SK-N-SH treated with all-trans-retinoic acid at 6 μM for 48 hours (cell line): ENCODE data around the gene PSMA6.

ENCODE experiments used
- ARNTL ChIP-seq: fragments of 450-650 bp; formaldehyde crosslinking; IDR thresholded peaks from 2 replicates; pipeline ENCODE4 v1.5.0; 2020; ENCODE audit warnings: low read depth, mild to moderate bottlenecking, moderate library complexity, borderline replicate concordance
- CSDC2 ChIP-seq: fragments of 250-450 bp; sonication (Bioruptor Pico); IDR thresholded peaks from 2 replicates; pipeline ENCODE4 v1.5.0; 2020; ENCODE audit warnings: mild to moderate bottlenecking, moderate library complexity
- ESRRG ChIP-seq: fragments of 250-450 bp; sonication (Bioruptor Pico); IDR thresholded peaks from 2 replicates; pipeline ENCODE4 v1.6.1; 2021; ENCODE audit warnings: mild to moderate bottlenecking
- GLIS3 ChIP-seq: fragments of 250-450 bp; sonication (Bioruptor Pico); IDR thresholded peaks from 2 replicates; pipeline ENCODE4 v1.5.0; 2020; ENCODE audit warnings: mild to moderate bottlenecking, moderate library complexity
- ISL1 ChIP-seq: fragments of 250-450 bp; sonication (Bioruptor Pico); IDR thresholded peaks from 2 replicates; pipeline ENCODE4 v2.1.2; 2022; ENCODE audit warnings: mild to moderate bottlenecking, moderate library complexity
- PPARA ChIP-seq: fragments of 250-450 bp; sonication (Bioruptor Pico); IDR thresholded peaks from 2 replicates; pipeline ENCODE4 v1.5.0; 2020; ENCODE audit warnings: mild to moderate bottlenecking, borderline replicate concordance
- RARB ChIP-seq: fragments of 250-450 bp; sonication (Bioruptor Pico); IDR thresholded peaks from 2 replicates; pipeline ENCODE4 v1.8.0; 2021; ENCODE audit warnings: mild to moderate bottlenecking, moderate library complexity
- TCF4 ChIP-seq: fragments of 250-450 bp; sonication (Bioruptor Pico); IDR thresholded peaks from 2 replicates; pipeline ENCODE4 v1.8.0; 2021; ENCODE audit warnings: mild to moderate bottlenecking, moderate library complexity, borderline replicate concordance
- ZFP3 ChIP-seq: fragments of 250-450 bp; sonication (Bioruptor Pico); IDR thresholded peaks from 2 replicates; pipeline ENCODE4 v1.5.0; 2020; ENCODE audit warnings: mild to moderate bottlenecking, moderate library complexity
- ZNF8 ChIP-seq: fragments of 450-650 bp; formaldehyde crosslinking; IDR thresholded peaks from 2 replicates; pipeline ENCODE4 v1.5.0; 2020; ENCODE audit warnings: mild to moderate bottlenecking, moderate library complexity
- TF ChIP-seq, protein P1 (sequence below): fragments of 250-450 bp; sonication (Bioruptor Pico); IDR thresholded peaks from 2 replicates; pipeline ENCODE4 v1.5.1; 2020; ENCODE audit warnings: low read depth, mild to moderate bottlenecking, moderate library complexity
- TF ChIP-seq, protein P2 (sequence below): fragments of 250-450 bp; sonication (Bioruptor Pico); IDR thresholded peaks from 2 replicates; pipeline ENCODE4 v1.8.0; 2020; ENCODE audit warnings: mild to moderate bottlenecking, moderate library complexity, borderline replicate concordance

DNA sequence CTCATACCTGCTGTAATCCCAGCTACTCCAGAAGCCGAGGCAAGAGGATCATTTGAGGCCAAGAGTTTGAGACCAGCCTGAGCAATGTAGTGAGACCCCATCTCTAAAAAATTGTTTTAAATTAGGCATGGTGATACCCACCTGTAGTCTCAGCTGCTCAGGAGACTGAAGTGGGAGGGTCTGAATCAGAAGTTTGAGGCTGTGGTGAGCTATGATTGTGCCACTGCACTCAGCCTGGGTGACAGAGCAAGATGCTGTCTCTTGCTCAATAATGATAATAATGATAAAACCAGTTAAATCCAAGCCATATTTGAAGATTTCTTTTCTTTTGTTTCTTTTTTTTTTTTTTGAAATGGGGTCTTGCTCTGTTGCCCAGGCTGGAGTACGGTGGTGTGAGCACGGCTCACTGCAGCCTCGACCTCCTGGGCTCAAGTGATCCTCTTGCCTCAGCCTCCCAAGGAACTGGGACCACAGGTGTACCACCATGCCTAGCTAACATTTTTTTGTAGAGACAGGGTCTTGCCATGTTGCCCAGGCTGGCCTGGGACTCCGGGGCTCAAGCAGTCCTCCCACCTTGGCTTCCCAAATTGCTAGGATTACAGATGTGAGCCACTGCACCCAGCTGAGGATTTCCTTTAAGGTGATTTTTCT is 12.8 kb downstream of the PSMA6 start:
- TF ChIP-seq, protein P1, sequence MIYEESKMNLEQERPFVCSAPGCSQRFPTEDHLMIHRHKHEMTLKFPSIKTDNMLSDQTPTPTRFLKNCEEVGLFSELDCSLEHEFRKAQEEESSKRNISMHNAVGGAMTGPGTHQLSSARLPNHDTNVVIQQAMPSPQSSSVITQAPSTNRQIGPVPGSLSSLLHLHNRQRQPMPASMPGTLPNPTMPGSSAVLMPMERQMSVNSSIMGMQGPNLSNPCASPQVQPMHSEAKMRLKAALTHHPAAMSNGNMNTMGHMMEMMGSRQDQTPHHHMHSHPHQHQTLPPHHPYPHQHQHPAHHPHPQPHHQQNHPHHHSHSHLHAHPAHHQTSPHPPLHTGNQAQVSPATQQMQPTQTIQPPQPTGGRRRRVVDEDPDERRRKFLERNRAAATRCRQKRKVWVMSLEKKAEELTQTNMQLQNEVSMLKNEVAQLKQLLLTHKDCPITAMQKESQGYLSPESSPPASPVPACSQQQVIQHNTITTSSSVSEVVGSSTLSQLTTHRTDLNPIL (CRISPR knock-in tag), result no peak
- no peak for TF ChIP-seq RARB (CRISPR knock-in tag)
- no peak for TF ChIP-seq GLIS3 (CRISPR knock-in tag)
- TF ChIP-seq ZFP3 (CRISPR knock-in tag), result no peak
- TF ChIP-seq, protein P2, sequence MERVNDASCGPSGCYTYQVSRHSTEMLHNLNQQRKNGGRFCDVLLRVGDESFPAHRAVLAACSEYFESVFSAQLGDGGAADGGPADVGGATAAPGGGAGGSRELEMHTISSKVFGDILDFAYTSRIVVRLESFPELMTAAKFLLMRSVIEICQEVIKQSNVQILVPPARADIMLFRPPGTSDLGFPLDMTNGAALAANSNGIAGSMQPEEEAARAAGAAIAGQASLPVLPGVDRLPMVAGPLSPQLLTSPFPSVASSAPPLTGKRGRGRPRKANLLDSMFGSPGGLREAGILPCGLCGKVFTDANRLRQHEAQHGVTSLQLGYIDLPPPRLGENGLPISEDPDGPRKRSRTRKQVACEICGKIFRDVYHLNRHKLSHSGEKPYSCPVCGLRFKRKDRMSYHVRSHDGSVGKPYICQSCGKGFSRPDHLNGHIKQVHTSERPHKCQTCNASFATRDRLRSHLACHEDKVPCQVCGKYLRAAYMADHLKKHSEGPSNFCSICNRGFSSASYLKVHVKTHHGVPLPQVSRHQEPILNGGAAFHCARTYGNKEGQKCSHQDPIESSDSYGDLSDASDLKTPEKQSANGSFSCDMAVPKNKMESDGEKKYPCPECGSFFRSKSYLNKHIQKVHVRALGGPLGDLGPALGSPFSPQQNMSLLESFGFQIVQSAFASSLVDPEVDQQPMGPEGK (CRISPR knock-in tag), result no peak
- TF ChIP-seq PPARA (CRISPR knock-in tag), result no peak
- no peak for TF ChIP-seq TCF4 (CRISPR knock-in tag)
- no peak for TF ChIP-seq ARNTL (CRISPR knock-in tag)
- no peak for TF ChIP-seq ESRRG (CRISPR knock-in tag)
- no peak for TF ChIP-seq CSDC2 (CRISPR knock-in tag)
- TF ChIP-seq ISL1, result no peak
- no peak for TF ChIP-seq ZNF8
